ENCODE measurements around the gene CLEC2D.
"Not testable (repeated sequence)": the region's sequence is repeated elsewhere in the genome, so short reads cannot be mapped to it uniquely, and the experiment has no call there.

Gene CLEC2D

DNA sequence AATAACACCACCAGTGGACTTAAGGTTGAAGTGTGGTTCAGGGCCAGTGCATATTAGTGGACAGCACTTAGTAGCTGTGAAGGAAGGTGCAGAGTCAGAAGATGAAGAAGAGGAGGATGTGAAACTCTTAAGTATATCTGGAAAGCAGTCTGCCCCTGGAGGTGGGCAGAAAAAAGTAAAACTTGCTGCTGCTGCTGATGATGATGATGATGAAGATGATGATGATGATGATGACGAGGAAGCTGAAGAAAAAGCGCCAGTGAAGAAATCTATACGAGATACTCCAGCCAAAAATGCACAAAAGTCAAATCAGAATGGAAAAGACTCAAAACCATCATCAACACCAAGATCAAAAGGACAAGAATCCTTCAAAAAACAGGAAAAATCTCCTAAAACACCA is 26.1 kb downstream of the CLEC2D start:
- H3K4me1 ChIP-seq (ENCODE audit: control insufficient read depth in 5 of 5, insufficient read depth in 5 of 5, low read length in 5 of 5); H3K4me3 ChIP-seq (ENCODE audit: low read depth in 1 of 5, low read length in 5 of 5); H3K27ac ChIP-seq (ENCODE audit: low read depth, low read length); H3K9ac ChIP-seq (ENCODE audit: low read length in 5 of 5); H3K9me3 ChIP-seq (ENCODE audit: control insufficient read depth in 5 of 5, low read length in 5 of 5); H3K27me3 ChIP-seq (ENCODE audit: control insufficient read depth in 5 of 5, insufficient read depth in 4 of 5, low read length in 5 of 5): not testable (repeated sequence)
- H3K36me3 ChIP-seq (ENCODE audit: control insufficient read depth in 5 of 5, insufficient read depth in 5 of 5, low read length in 5 of 5), result peaks cover 3 to 21% (median 14%) of the 10 kb centered on the region in 5 donors

DNA sequence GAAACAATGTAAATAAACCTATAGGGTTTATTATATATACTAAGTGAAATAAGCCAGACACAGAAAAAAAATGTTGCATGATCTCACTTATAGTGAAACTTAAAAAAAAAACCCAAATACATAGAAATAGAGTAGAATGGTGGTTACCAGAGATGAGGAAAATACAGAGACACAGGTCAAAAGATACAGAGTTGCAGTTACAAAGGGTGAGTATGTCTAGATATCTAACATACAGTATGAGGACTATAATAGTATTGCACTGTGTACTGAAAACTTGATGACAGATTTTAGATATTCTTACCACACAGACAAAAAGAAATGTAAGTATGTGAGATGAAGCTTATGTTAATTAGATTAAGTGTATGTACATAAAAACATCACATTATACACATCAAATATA is 28.1 kb downstream of the CLEC2D start:
- Histone ChIP-seq H3K27me3 (ENCODE audit: control insufficient read depth in 5 of 5, insufficient read depth in 4 of 5, low read length in 5 of 5) (no peaks in the 10 kb centered on the region), H3K9ac (ENCODE audit: low read length in 5 of 5) (no peak overlapping the region), H3K4me3 (ENCODE audit: low read depth in 1 of 5, low read length in 5 of 5) (no peak overlapping the region), H3K36me3 (ENCODE audit: control insufficient read depth in 5 of 5, insufficient read depth in 5 of 5, low read length in 5 of 5) (peaks cover 3 to 20% (median 13%) of the 10 kb centered on the region in 5 donors), H3K9me3 (ENCODE audit: control insufficient read depth in 5 of 5, low read length in 5 of 5) (peaks cover 0 to 4% (median 0%) of the 10 kb centered on the region in 5 donors), H3K4me1 (ENCODE audit: control insufficient read depth in 5 of 5, insufficient read depth in 5 of 5, low read length in 5 of 5) (peaks cover 0 to 10% (median 3%) of the 10 kb centered on the region in 5 donors), H3K27ac (ENCODE audit: low read depth, low read length) (no peak overlapping the region)

DNA sequence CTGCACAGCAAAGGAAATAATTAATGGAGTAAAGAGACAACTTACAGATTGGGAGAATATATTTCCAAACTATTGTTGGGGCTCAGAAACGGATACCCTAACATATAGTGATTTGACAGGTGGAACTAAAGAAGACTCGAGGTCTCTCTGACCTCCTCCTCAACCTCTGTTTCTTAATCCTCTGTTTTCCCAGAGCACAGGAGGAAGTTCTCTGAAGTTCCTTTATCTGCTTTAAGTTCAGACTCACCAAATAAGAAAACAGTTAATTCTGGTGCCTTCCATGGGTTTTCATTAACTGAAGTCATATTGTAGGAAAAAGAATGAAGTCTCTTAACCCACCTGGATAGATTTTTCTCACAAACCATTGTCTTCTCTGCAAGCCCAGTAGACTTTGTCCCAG is 29.2 kb downstream of the CLEC2D start:
- Histone ChIP-seq H3K9ac (ENCODE audit: low read length in 5 of 5) (no peak overlapping the region), H3K27ac (ENCODE audit: low read depth, low read length) (no peak overlapping the region)

DNA sequence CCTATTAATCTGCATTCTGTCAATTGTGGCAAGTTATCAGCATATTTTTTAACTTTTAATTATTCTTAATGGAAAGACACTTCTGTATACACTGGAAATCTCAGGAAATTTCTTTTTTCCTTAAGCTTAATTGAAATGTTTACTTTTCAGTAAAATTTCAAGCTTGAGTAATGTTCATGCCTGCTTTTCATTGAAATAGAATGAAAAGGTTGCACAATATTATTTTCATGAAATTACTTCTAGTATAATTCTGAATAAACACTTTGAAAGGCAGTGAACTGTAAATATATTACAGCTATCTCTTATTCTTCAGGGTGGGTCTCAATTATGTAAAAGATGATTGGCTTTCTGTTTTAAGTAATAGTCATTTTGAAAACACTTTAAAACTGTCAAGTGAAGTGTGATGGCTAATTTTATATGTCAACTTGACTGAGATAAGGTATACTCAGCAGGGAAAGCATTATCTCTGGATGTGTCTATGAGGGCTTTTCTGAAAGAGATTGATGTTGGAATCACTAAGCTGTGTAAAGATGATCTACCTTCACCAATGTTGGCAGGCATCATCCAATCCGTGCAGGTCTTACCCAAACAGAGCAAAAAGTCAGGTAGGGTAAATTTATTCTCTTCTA is 29.9 kb downstream of the CLEC2D start:
- Histone ChIP-seq H3K27ac (ENCODE audit: low read depth, low read length) (no peak overlapping the region), H3K9me3 (ENCODE audit: control insufficient read depth in 5 of 5, low read length in 5 of 5) (peaks cover 0 to 4% (median 0%) of the 10 kb centered on the region in 5 donors), H3K9ac (ENCODE audit: low read length in 5 of 5) (no peak overlapping the region), H3K36me3 (ENCODE audit: control insufficient read depth in 5 of 5, insufficient read depth in 5 of 5, low read length in 5 of 5) (peaks cover 3 to 11% (median 9%) of the 10 kb centered on the region in 5 donors), H3K4me1 (ENCODE audit: control insufficient read depth in 5 of 5, insufficient read depth in 5 of 5, low read length in 5 of 5) (peaks cover 0 to 10% (median 0%) of the 10 kb centered on the region in 5 donors), H3K27me3 (ENCODE audit: control insufficient read depth in 5 of 5, insufficient read depth in 4 of 5, low read length in 5 of 5) (no peaks in the 10 kb centered on the region), H3K4me3 (ENCODE audit: low read depth in 1 of 5, low read length in 5 of 5) (no peak overlapping the region)

More for the DNA sequence above, 29.2 kb downstream of the CLEC2D start:
- Histone ChIP-seq H3K4me3 (ENCODE audit: low read depth in 1 of 5, low read length in 5 of 5) (no peak overlapping the region), H3K4me1 (ENCODE audit: control insufficient read depth in 5 of 5, insufficient read depth in 5 of 5, low read length in 5 of 5) (peaks cover 0 to 10% (median under 1%) of the 10 kb centered on the region in 5 donors), H3K36me3 (ENCODE audit: control insufficient read depth in 5 of 5, insufficient read depth in 5 of 5, low read length in 5 of 5) (peaks cover 3 to 14% (median 9%) of the 10 kb centered on the region in 5 donors), H3K9me3 (ENCODE audit: control insufficient read depth in 5 of 5, low read length in 5 of 5) (peaks cover 0 to 4% (median 0%) of the 10 kb centered on the region in 5 donors), H3K27me3 (ENCODE audit: control insufficient read depth in 5 of 5, insufficient read depth in 4 of 5, low read length in 5 of 5) (no peaks in the 10 kb centered on the region)

DNA sequence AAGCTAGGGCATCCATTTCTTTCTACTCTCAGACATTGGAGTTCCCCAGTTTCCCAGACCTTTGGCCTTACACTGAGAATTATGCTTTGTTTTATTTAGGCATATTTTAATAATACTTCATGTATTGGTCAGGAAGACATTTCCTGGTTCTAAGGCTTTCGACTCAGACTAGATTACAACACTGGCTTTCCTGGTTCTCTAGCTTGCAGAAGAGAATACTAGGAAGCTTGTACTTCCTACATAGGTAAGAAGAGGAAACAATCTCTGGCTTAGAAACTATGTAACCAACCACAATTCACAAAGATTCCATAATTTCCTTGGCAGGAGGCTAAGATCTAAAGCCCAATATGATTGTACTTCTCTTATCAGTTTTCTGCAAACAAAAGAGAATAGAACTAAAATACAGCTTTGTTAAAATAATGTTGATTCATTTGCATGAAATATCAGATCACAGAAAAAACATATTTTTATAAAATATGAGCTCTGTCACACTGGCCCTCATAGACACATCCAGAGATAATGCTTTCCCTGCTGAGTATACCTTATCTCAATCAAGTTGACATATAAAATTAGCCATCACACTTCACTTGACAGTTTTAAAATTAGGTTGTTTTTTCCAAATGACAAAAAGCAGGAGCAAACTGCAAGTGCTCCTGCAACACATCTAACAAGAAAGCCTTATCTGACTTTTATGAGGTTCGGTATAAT is 30.5 kb downstream of the CLEC2D start:
- peaks cover 0 to 10% (median 0%) of the 10 kb centered on the region in 5 donors for H3K4me1 ChIP-seq (ENCODE audit: control insufficient read depth in 5 of 5, insufficient read depth in 5 of 5, low read length in 5 of 5)
- H3K9ac ChIP-seq (ENCODE audit: low read length in 5 of 5), result no peak overlapping the region
- peaks cover 0 to 6% (median 2%) of the 10 kb centered on the region in 5 donors for H3K36me3 ChIP-seq (ENCODE audit: control insufficient read depth in 5 of 5, insufficient read depth in 5 of 5, low read length in 5 of 5)
- H3K9me3 ChIP-seq (ENCODE audit: control insufficient read depth in 5 of 5, low read length in 5 of 5), result peaks cover 0 to 4% (median 0%) of the 10 kb centered on the region in 5 donors
- H3K27ac ChIP-seq (ENCODE audit: low read depth, low read length), result no peak overlapping the region
- H3K27me3 ChIP-seq (ENCODE audit: control insufficient read depth in 5 of 5, insufficient read depth in 4 of 5, low read length in 5 of 5), result no peaks in the 10 kb centered on the region
- no peak overlapping the region for H3K4me3 ChIP-seq (ENCODE audit: low read depth in 1 of 5, low read length in 5 of 5)

DNA sequence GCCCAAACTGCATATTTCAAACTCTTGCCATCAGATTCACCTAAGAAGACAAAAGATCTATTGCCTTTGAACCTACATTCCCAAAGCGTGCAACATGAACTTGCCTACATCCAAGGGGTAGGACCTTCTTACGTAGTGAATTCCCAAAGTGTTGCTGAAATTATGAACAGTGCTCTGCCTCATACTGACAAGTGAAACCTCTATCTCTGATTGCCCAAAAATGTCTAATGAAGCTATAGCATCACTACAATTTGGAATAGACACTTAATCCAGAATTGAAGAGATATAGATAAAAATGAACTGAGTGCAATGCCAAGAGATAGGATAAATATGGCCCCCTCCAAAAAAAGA is 31.1 kb downstream of the CLEC2D start:
- H3K27ac ChIP-seq (ENCODE audit: low read depth, low read length), result no peak overlapping the region
- H3K36me3 ChIP-seq (ENCODE audit: control insufficient read depth in 5 of 5, insufficient read depth in 5 of 5, low read length in 5 of 5), result peaks cover 0 to under 1% (median 0%) of the 10 kb centered on the region in 5 donors
- H3K4me1 ChIP-seq (ENCODE audit: control insufficient read depth in 5 of 5, insufficient read depth in 5 of 5, low read length in 5 of 5), result peaks cover 0 to 10% (median 0%) of the 10 kb centered on the region in 5 donors
- H3K4me3 ChIP-seq (ENCODE audit: low read depth in 1 of 5, low read length in 5 of 5), result no peak overlapping the region
- no peaks in the 10 kb centered on the region for H3K27me3 ChIP-seq (ENCODE audit: control insufficient read depth in 5 of 5, insufficient read depth in 4 of 5, low read length in 5 of 5)
- H3K9ac ChIP-seq (ENCODE audit: low read length in 5 of 5), result no peak overlapping the region
- H3K9me3 ChIP-seq (ENCODE audit: control insufficient read depth in 5 of 5, low read length in 5 of 5), result peaks cover 0 to 4% (median 0%) of the 10 kb centered on the region in 5 donors

DNA sequence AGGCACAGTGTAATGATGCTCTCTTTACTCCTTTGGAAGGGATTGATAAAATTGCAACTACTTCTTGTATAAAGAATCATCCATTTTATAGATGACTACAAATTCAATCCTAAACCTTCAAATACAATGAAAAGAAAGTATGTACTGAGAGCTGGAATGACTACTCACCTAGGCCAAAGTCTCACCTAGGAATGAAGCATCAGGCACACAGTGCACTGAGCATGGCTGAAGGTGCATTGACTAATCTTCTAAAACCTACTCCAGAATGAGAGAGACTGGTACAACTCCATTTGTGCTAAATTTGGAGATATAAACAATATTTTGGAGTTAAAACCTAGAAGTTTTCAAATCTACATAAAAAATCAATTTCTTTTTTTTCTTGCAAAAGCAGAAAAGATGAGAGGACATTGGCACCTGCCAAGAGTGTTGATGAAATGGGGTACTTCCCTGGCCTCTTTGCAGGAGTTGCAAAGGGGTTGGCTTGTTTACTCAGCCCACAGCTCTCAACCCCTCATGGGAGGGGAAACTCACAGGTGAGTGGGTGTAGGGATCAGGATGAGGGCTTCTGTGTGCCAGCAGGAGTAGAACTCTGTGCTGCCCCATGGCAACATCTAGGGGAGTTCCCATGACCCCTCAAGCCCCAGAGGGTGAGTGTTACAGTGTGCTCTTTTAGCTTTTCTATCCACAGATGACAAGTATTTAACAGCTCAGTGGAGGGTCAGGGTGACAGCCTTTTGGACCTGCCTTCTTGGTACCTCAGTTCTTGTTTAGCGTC is 32.1 kb downstream of the CLEC2D start:
- Histone ChIP-seq H3K4me1 (ENCODE audit: control insufficient read depth in 5 of 5, insufficient read depth in 5 of 5, low read length in 5 of 5) (peaks cover 0 to 10% (median 0%) of the 10 kb centered on the region in 5 donors), H3K9me3 (ENCODE audit: control insufficient read depth in 5 of 5, low read length in 5 of 5) (peaks cover 0 to 4% (median 0%) of the 10 kb centered on the region in 5 donors)

DNA sequence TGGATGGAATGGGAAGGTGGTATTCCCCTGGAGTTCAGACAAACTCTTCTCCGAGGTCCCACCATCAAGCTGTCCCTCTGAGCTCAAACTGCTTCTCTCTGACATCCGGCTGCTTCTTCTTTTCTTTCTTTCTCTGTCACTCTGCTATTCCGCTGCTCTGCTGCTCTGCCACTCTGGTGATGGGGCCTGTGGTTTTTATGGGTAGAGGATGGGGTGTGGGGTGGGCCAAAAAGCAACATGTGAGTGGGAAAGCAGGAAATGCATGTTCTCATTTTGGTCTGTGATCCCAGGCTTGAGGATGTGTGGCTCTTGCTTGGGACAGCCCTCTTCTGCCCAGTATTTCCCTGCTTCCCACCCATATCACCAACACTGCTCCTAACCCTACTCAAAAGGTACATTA is 32.7 kb downstream of the CLEC2D start:
- H3K9ac ChIP-seq (ENCODE audit: low read length in 5 of 5), result no peak overlapping the region
- no peak overlapping the region for H3K4me3 ChIP-seq (ENCODE audit: low read depth in 1 of 5, low read length in 5 of 5)
- no peaks in the 10 kb centered on the region for H3K27me3 ChIP-seq (ENCODE audit: control insufficient read depth in 5 of 5, insufficient read depth in 4 of 5, low read length in 5 of 5)
- H3K36me3 ChIP-seq (ENCODE audit: control insufficient read depth in 5 of 5, insufficient read depth in 5 of 5, low read length in 5 of 5), result no peaks in the 10 kb centered on the region
- peaks cover 0 to 10% (median 0%) of the 10 kb centered on the region in 5 donors for H3K4me1 ChIP-seq (ENCODE audit: control insufficient read depth in 5 of 5, insufficient read depth in 5 of 5, low read length in 5 of 5)
- peaks cover 0 to 4% (median 0%) of the 10 kb centered on the region in 5 donors for H3K9me3 ChIP-seq (ENCODE audit: control insufficient read depth in 5 of 5, low read length in 5 of 5)
- H3K27ac ChIP-seq (ENCODE audit: low read depth, low read length), result no peak overlapping the region

More for the DNA sequence above, 32.1 kb downstream of the CLEC2D start:
- Histone ChIP-seq H3K27me3 (ENCODE audit: control insufficient read depth in 5 of 5, insufficient read depth in 4 of 5, low read length in 5 of 5) (no peaks in the 10 kb centered on the region), H3K36me3 (ENCODE audit: control insufficient read depth in 5 of 5, insufficient read depth in 5 of 5, low read length in 5 of 5) (no peaks in the 10 kb centered on the region), H3K9ac (ENCODE audit: low read length in 5 of 5) (no peak overlapping the region), H3K27ac (ENCODE audit: low read depth, low read length) (no peak overlapping the region), H3K4me3 (ENCODE audit: low read depth in 1 of 5, low read length in 5 of 5) (no peak overlapping the region)

DNA sequence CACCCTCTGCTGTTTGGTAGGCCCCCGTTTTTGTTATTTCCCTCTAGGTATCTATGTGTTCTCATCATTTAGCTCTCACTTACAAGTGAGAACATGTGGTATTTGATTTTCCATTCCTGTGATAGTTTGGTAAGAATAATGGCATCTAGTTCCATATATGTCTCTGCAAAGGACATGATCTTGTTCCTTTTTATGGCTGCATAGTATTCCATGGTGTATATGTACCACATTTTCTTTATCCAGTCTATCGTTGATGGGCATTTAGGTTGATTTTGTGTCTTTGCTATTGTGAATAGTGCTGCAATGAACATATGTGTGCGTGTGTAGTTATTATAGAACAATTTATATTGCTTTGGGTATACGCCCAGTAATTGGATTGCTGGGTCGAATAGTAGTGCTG is 35.0 kb downstream of the CLEC2D start:
- not testable (repeated sequence) for H3K27me3 ChIP-seq (ENCODE audit: control insufficient read depth in 5 of 5, insufficient read depth in 4 of 5, low read length in 5 of 5); H3K9me3 ChIP-seq (ENCODE audit: control insufficient read depth in 5 of 5, low read length in 5 of 5); H3K27ac ChIP-seq (ENCODE audit: low read depth, low read length); H3K4me3 ChIP-seq (ENCODE audit: low read depth in 1 of 5, low read length in 5 of 5); H3K9ac ChIP-seq (ENCODE audit: low read length in 5 of 5); H3K36me3 ChIP-seq (ENCODE audit: control insufficient read depth in 5 of 5, insufficient read depth in 5 of 5, low read length in 5 of 5)
- peaks cover 0 to 14% (median 4%) of the 10 kb centered on the region in 5 donors for H3K4me1 ChIP-seq (ENCODE audit: control insufficient read depth in 5 of 5, insufficient read depth in 5 of 5, low read length in 5 of 5)

All from subcutaneous abdominal adipose tissue (tissue), 5 donors.